A549 treated with AZD2906 at 1 μM for 4 hours (cell line): Measurements from ENCODE around the gene CXorf38. TPM values are rescaled to one million over a fixed set of nuclear protein-coding genes. Genes with fewer than 3 reads are reported as not detected.

ENCODE experiments used
- total RNA-seq: library from RNA; stranded (reverse); fragments of 200-300 nt; extraction: Qiagen RNA extraction; gene quantifications from 5 replicates; pipeline ENCODE4 v1.2.3, GENCODE V29; 2022

The CXorf38 gene, protein sequence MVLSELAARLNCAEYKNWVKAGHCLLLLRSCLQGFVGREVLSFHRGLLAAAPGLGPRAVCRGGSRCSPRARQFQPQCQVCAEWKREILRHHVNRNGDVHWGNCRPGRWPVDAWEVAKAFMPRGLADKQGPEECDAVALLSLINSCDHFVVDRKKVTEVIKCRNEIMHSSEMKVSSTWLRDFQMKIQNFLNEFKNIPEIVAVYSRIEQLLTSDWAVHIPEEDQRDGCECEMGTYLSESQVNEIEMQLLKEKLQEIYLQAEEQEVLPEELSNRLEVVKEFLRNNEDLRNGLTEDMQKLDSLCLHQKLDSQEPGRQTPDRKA
- total RNA-seq = 9.3 to 12.4 TPM (median 10.7 TPM) in 5 replicates

GRCh38 chrX:40647307-40648197 is at the start of gene CXorf38:
Gene CXorf38 (minus strand): TSS chrX:40647561. CDS start chrX:40647520, 41 bp downstream.

GRCh38 chrX:40623139-40623536 is 24.2 kb downstream of the CXorf38 start, which contains the start of gene MPC1L:
Gene MPC1L (plus strand): TSS chrX:40623428. CDS start chrX:40623566, 138 bp downstream.

GRCh38 chrX:40580537-40581335 is 66.6 kb downstream of the CXorf38 start, which contains the start of gene ATP6AP2:
Gene ATP6AP2 (plus strand): TSS chrX:40580970. CDS start chrX:40581066, 96 bp downstream.

Other genes with a start within 250 kb of the CXorf38 start
- gene ATP6AP2, start 66.6 kb downstream of the CXorf38 start, total RNA-seq = 121 to 158 TPM (median 135 TPM) in 5 replicates
- gene MPC1L, start 24.1 kb downstream of the CXorf38 start, total RNA-seq = not detected in 5 replicates
- 17.0 to 23.3 TPM (median 20.9 TPM) in 5 replicates for gene MED14, start 88.0 kb upstream of the CXorf38 start, total RNA-seq